Skeletal muscle cell (primary cell): Measurements from ENCODE around the gene CLCN4.
A peak's percentile ranks its signal among the peaks of the same experiment; 100 is the strongest.

Experiments
- DNase-seq: peaks from one replicate; pipeline ENCODE4 v3.0.0-alpha.2; 2010; ENCODE audit warnings: low read depth
- H3K4me3 ChIP-seq: 2 replicates; pipeline ENCODE4 v1.5.1; 2011; ENCODE audit warnings: low read depth, mild to moderate bottlenecking, control low read depth, low read length, moderate library complexity

The CLCN4 gene

GRCh38 chrX:10126834-10127233 is 29.9 kb upstream of the CLCN4 start:
- no peak overlapping the region for H3K4me3 ChIP-seq
- no peak for DNase-seq

- no peak for DNase-seq
- no peak overlapping the region for H3K4me3 ChIP-seq
Measured at GRCh38 chrX:10128386-10128785, 28.4 kb upstream of the CLCN4 start.

GRCh38 chrX:10129229-10129628 is 27.5 kb upstream of the CLCN4 start:
- H3K4me3 ChIP-seq, result no peak overlapping the region

GRCh38 chrX:10130354-10130753 is 26.4 kb upstream of the CLCN4 start:
- no peak for DNase-seq
- no peak overlapping the region for H3K4me3 ChIP-seq

More at GRCh38 chrX:10129229-10129628, 27.5 kb upstream of the CLCN4 start:
- DNase-seq, result no peak

GRCh38 chrX:10133980-10134676 is 22.6 kb upstream of the CLCN4 start:
- no peak overlapping the region for H3K4me3 ChIP-seq
- DNase-seq, result no peak

- DNase-seq, result no peak
- H3K4me3 ChIP-seq, result no peak overlapping the region
Measured at GRCh38 chrX:10134921-10135320, 21.9 kb upstream of the CLCN4 start.

GRCh38 chrX:10135561-10136399 is 21.0 kb upstream of the CLCN4 start:
- DNase-seq, result no peak
- H3K4me3 ChIP-seq, result no peak overlapping the region

- H3K4me3 ChIP-seq, result no peak overlapping the region
- no peak for DNase-seq
Measured at GRCh38 chrX:10138726-10139125, 18.0 kb upstream of the CLCN4 start.

GRCh38 chrX:10140264-10140663 is 16.5 kb upstream of the CLCN4 start:
- DNase-seq, result no peak
- H3K4me3 ChIP-seq, result no peak overlapping the region

GRCh38 chrX:10142041-10142599 is 14.7 kb upstream of the CLCN4 start:
- H3K4me3 ChIP-seq, result no peak overlapping the region
- DNase-seq, result no peak

GRCh38 chrX:10143071-10143983 is 13.4 kb upstream of the CLCN4 start:
- H3K4me3 ChIP-seq, result no peak overlapping the region
- no peak for DNase-seq

GRCh38 chrX:10146346-10146745 is 10.4 kb upstream of the CLCN4 start:
- H3K4me3 ChIP-seq, result no peak overlapping the region
- DNase-seq, result peak; percentile 18

GRCh38 chrX:10152086-10152485 is 4.7 kb upstream of the CLCN4 start:
- H3K4me3 ChIP-seq, result no peak overlapping the region
- no peak for DNase-seq

- no peak for DNase-seq
- H3K4me3 ChIP-seq, result no peak overlapping the region
Measured at GRCh38 chrX:10155137-10155536, 1.6 kb upstream of the CLCN4 start.

GRCh38 chrX:10157032-10157341 is 212 bp downstream of the CLCN4 start:
- no peak for DNase-seq
- H3K4me3 ChIP-seq, result peak overlapping the region; percentile 36

- no peak for DNase-seq
- H3K4me3 ChIP-seq, result peak overlapping the region; percentile 36
Measured at GRCh38 chrX:10157543-10157942, 768 bp downstream of the CLCN4 start.

GRCh38 chrX:10158279-10159144 is 1.7 kb downstream of the CLCN4 start:
- peak overlapping the region; percentile 43 for H3K4me3 ChIP-seq
- DNase-seq, result no peak

- no peak overlapping the region for H3K4me3 ChIP-seq
- DNase-seq, result no peak
Measured at GRCh38 chrX:10159145-10159468, 2.3 kb downstream of the CLCN4 start.

GRCh38 chrX:10160211-10160610 is 3.4 kb downstream of the CLCN4 start:
- H3K4me3 ChIP-seq, result no peak overlapping the region
- DNase-seq, result no peak
